Measurements from ENCODE around the gene HARS1. TPM values are rescaled to one million over a fixed set of nuclear protein-coding genes. Genes with fewer than 3 reads are reported as not detected.
"Not testable (repeated sequence)": the region's sequence is repeated elsewhere in the genome, so short reads cannot be mapped to it uniquely, and the experiment has no call there.

Gene HARS1
- total RNA-seq, 3 donors from 2014 or later: 43.2 to 53.7 (median 53.1) TPM

- DNase-seq (ENCODE audit: low spot score in 2 of 2): peak in 1 of 2 donors; percentile 36
- no peak overlapping the region for H3K27ac ChIP-seq
- H3K9me3 ChIP-seq: no peaks in the 10 kb centered on the region
- peak overlapping the region; percentile 2 to 21 (median 5) for H3K4me3 ChIP-seq
- intact Hi-C loops (cut with DNase I; ENCODE audit: low total_unique reads): no loop called here
- H3K27me3 ChIP-seq: peaks cover 0 to 6% of the 10 kb centered on the region in 2 donors
- H3K36me3 ChIP-seq: no peaks in the 10 kb centered on the region
- no peaks in the 10 kb centered on the region for H3K4me1 ChIP-seq
- TF ChIP-seq POLR2A (IDR thresholded peaks at IDR 0.05): no peak
- no peak for TF ChIP-seq CTCF (IDR thresholded peaks at IDR 0.05)
- TF ChIP-seq POLR2AphosphoS5 (IDR thresholded peaks at IDR 0.05): no peak
These were observed 34.8 kb upstream of the HARS1 start for GRCh38 chr5:140725799-140726471.

GRCh38 chr5:140721395-140721794 is 30.2 kb upstream of the HARS1 start:
- H3K27ac ChIP-seq; H3K4me3 ChIP-seq; H3K27me3 ChIP-seq; H3K9me3 ChIP-seq; H3K36me3 ChIP-seq; DNase-seq (ENCODE audit: low spot score in 2 of 2); H3K4me1 ChIP-seq; intact Hi-C loops (cut with DNase I; ENCODE audit: low total_unique reads): not testable (repeated sequence)

DNA sequence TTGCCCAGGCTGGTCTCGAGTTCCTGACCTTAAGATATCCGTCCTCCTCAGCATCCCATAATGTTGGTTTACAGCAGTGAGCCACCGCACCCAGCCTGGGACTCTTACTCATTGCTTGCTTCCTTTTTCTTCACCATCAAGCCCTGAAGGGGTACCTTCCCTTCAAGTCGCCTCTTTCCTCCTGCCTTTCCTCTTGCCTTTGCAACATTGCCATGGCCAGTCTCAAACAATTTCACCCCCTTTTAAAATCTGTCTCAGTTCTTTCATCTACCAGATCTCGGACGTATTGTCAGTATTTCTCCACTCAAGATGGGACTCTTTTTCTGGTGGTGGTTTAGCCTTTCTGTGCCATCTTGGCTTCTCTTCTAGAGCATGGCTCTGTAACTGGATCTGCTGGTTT is 29.6 kb upstream of the HARS1 start:
- intact Hi-C loops (cut with DNase I; ENCODE audit: low total_unique reads); H3K4me3 ChIP-seq; H3K27ac ChIP-seq: not testable (repeated sequence)

GRCh38 chr5:140718266-140718592 is 27.1 kb upstream of the HARS1 start:
- Histone ChIP-seq H3K4me3 (peak overlapping the region in 1 of 3 donors; percentile 23), H3K9me3 (no peaks in the 10 kb centered on the region), H3K27me3 (no peaks in the 10 kb centered on the region), H3K27ac (peak overlapping the region in 1 of 2 donors; percentile 62), H3K36me3 (no peaks in the 10 kb centered on the region), H3K4me1 (no peaks in the 10 kb centered on the region)
- intact Hi-C loops (cut with DNase I; ENCODE audit: low total_unique reads): no loop called here
- no peak for DNase-seq (ENCODE audit: low spot score in 2 of 2)
- TF ChIP-seq POLR2AphosphoS5 (IDR thresholded peaks at IDR 0.05) (no peak), POLR2A (IDR thresholded peaks at IDR 0.05) (no peak), CTCF (IDR thresholded peaks at IDR 0.05) (no peak)

More for the DNA sequence above, 29.6 kb upstream of the HARS1 start:
- DNase-seq (ENCODE audit: low spot score in 2 of 2); H3K4me1 ChIP-seq; H3K27me3 ChIP-seq; H3K9me3 ChIP-seq; H3K36me3 ChIP-seq: not testable (repeated sequence)

DNA sequence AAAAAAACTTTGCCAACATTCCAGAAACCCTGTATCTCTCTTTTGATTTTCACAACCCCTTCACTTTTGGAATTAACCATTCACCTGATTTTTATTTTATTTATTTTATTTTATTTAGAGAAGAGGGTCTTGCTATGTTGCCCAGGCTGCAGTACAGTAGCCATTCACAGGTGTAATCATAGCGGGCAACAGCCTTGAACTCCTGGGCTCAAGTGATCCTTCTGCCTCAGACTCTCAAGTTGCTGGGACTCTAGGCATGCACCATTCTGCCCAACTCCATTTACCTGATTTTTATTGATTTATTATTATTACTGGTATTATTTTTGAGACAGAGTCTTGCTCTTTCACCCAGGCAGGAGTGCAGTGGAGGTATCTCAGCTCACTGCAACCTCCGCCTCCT is 25.1 kb upstream of the HARS1 start:
- H3K9me3 ChIP-seq; H3K27ac ChIP-seq; DNase-seq (ENCODE audit: low spot score in 2 of 2); H3K27me3 ChIP-seq; H3K36me3 ChIP-seq; H3K4me1 ChIP-seq; intact Hi-C loops (cut with DNase I; ENCODE audit: low total_unique reads); H3K4me3 ChIP-seq: not testable (repeated sequence)

DNA sequence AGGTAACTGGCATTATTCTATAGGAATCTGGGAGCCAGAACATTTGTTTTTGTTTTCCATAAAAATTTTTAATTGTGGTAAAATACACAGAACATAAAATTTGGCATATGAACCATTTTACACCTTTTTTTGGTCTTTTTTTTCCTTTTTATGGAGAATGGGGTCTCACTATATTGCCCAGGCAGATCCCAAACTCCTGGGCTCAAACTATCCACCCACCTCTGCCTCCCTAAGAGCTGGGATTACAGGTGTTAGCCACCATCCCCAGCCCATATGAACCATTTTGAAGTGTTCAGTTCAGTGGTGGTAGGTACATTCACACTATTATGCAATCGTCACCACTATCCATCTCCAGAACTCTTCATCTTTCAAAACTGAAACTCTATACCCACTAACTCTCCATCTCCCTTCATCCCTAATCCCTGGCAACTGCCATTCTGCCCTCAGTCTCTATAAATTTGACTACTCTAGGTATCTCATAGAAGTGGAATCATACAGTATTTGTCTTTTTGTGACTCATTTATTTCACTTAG is 22.5 kb upstream of the HARS1 start:
- intact Hi-C loops (cut with DNase I; ENCODE audit: low total_unique reads): loop anchor here (5.0 kb wide), 1 partner anchor 799 kb away; no protein-coding TSS in a partner anchor

More for the DNA sequence above, 22.5 kb upstream of the HARS1 start:
- H3K27me3 ChIP-seq: no peaks in the 10 kb centered on the region
- H3K9me3 ChIP-seq: no peaks in the 10 kb centered on the region
- no peaks in the 10 kb centered on the region for H3K4me1 ChIP-seq
- no peak overlapping the region for H3K27ac ChIP-seq
- no peak for DNase-seq (ENCODE audit: low spot score in 2 of 2)
- H3K36me3 ChIP-seq: no peaks in the 10 kb centered on the region
- no peak for TF ChIP-seq CTCF (IDR thresholded peaks at IDR 0.05)
- no peak for TF ChIP-seq POLR2AphosphoS5 (IDR thresholded peaks at IDR 0.05)
- TF ChIP-seq POLR2A (IDR thresholded peaks at IDR 0.05): no peak
- no peak overlapping the region for H3K4me3 ChIP-seq

All from breast epithelium (tissue), 4 donors.